ENCODE data around the gene APOLD1. TPM values are rescaled to one million over a fixed set of nuclear protein-coding genes. Genes with fewer than 3 reads are reported as not detected.

The APOLD1 gene
- total RNA-seq, 2 donors from 2014 or later = 10.1 to 23.4 TPM

DNA sequence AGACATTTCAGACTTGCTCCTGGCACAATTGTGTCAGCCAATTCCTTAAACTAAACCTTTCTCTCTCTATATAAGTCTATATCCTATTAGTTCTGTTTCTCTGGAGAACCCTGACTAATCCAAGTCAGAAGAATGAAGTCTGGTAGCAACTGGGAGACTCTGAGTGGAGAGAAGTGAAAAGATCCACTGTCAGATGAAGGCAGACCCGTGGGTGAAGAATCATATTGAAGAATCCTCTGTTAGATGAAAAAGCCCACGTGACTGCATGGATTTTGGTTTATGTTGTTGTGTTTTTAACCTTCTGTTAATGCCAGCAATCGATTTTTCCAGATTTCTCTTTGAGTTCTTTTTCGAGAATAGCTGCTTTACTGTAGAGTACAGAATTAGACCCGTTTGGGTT, 29.5 kb upstream of the APOLD1 start:
- Histone ChIP-seq H3K27me3 (no peaks in the 10 kb centered on the region), H3K27ac (no peak overlapping the region), H3K9me3 (no peaks in the 10 kb centered on the region), H3K36me3 (replicated peaks in 1 of 2; ENCODE audit: insufficient read depth in 1 of 2, low read depth in 2 of 2) (no peaks in the 10 kb centered on the region), H3K4me1 (no peaks in the 10 kb centered on the region), H3K4me3 (no peak overlapping the region)
- TF ChIP-seq, protein P1, sequence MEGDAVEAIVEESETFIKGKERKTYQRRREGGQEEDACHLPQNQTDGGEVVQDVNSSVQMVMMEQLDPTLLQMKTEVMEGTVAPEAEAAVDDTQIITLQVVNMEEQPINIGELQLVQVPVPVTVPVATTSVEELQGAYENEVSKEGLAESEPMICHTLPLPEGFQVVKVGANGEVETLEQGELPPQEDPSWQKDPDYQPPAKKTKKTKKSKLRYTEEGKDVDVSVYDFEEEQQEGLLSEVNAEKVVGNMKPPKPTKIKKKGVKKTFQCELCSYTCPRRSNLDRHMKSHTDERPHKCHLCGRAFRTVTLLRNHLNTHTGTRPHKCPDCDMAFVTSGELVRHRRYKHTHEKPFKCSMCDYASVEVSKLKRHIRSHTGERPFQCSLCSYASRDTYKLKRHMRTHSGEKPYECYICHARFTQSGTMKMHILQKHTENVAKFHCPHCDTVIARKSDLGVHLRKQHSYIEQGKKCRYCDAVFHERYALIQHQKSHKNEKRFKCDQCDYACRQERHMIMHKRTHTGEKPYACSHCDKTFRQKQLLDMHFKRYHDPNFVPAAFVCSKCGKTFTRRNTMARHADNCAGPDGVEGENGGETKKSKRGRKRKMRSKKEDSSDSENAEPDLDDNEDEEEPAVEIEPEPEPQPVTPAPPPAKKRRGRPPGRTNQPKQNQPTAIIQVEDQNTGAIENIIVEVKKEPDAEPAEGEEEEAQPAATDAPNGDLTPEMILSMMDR (IDR thresholded peaks at IDR 0.05) = no peak
- no peak for TF ChIP-seq POLR2A (IDR thresholded peaks at IDR 0.05)
- 20 to 39% methylated on average over 5 of the region's 5 CpGs for WGBS, 2 donors
- DNase-seq = no peak
- ATAC-seq = no peak
- intact Hi-C loops (cut with DNase I) = no loop called here

DNA sequence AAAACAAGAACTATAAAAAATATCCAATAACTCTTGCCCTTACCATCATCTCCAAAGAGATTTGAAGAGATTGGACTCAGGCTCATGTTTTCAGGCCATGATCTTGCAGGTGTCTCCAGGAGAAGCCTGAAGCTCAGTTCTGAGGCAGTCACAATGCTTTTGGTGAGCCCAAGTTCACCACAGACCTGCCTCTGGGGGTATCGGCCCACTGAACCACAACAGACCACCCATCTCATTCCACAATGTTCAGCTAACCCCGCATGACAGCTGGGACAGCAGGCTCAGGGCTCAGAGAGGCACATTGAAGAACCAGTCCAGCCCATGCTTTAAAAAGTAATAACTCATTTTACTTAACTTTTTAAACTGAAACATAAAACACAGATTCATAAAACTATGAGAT, 28.3 kb upstream of the APOLD1 start:
- WGBS, 2 donors = 90 to 98% methylated on average over 2 of the region's 2 CpGs
- H3K36me3 ChIP-seq (replicated peaks in 1 of 2; ENCODE audit: insufficient read depth in 1 of 2, low read depth in 2 of 2) = no peaks in the 10 kb centered on the region

GRCh38 chr12:12759234-12759915, 26.1 kb upstream of the APOLD1 start:
- no peaks in the 10 kb centered on the region for H3K36me3 ChIP-seq (replicated peaks in 1 of 2; ENCODE audit: insufficient read depth in 1 of 2, low read depth in 2 of 2)
- 94 to 96% methylated on average over 7 of the region's 7 CpGs for WGBS, 2 donors
- no peak overlapping the region for H3K27ac ChIP-seq
- ATAC-seq = no peak
- no peak for DNase-seq
- intact Hi-C loops (cut with DNase I) = no loop called here
- H3K9me3 ChIP-seq = no peaks in the 10 kb centered on the region
- H3K27me3 ChIP-seq = no peaks in the 10 kb centered on the region
- no peak overlapping the region for H3K4me3 ChIP-seq
- no peaks in the 10 kb centered on the region for H3K4me1 ChIP-seq
- TF ChIP-seq, protein P1 (IDR thresholded peaks at IDR 0.05) = no peak
- TF ChIP-seq POLR2A (IDR thresholded peaks at IDR 0.05) = no peak

More for the DNA sequence above, 28.3 kb upstream of the APOLD1 start:
- H3K4me1 ChIP-seq = no peaks in the 10 kb centered on the region
- TF ChIP-seq, protein P1 (IDR thresholded peaks at IDR 0.05) = no peak
- no peak for TF ChIP-seq POLR2A (IDR thresholded peaks at IDR 0.05)
- intact Hi-C loops (cut with DNase I) = no loop called here
- H3K4me3 ChIP-seq = no peak overlapping the region
- H3K9me3 ChIP-seq = no peaks in the 10 kb centered on the region
- no peaks in the 10 kb centered on the region for H3K27me3 ChIP-seq
- ATAC-seq (no peak), DNase-seq (no peak)
- no peak overlapping the region for H3K27ac ChIP-seq

DNA sequence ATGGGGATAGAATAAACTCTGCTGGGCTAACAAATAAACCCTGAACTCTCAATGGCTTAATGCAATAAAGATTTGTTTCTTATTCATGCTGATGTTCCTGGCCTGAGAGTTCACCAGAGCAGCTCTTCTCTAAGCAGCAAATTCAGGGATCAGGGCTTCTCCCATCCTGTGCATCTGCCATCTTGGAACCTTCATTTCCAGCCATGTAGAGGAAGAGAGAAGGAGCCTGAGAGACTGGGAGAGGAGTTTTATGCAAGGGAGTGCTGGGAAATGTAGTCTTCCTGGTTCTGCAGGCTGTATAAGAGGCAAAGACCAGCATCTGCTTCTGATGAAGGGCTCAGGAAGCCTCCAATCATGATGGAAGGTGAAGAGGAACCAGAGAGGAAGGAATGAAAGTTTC, 20.6 kb upstream of the APOLD1 start:
- no peaks in the 10 kb centered on the region for H3K9me3 ChIP-seq
- no peaks in the 10 kb centered on the region for H3K4me1 ChIP-seq
- DNase-seq (no peak), ATAC-seq (no peak)
- TF ChIP-seq POLR2A (IDR thresholded peaks at IDR 0.05) = no peak
- TF ChIP-seq, protein P1 (IDR thresholded peaks at IDR 0.05) = no peak
- H3K27ac ChIP-seq = no peak overlapping the region
- intact Hi-C loops (cut with DNase I) = no loop called here
- H3K36me3 ChIP-seq (replicated peaks in 1 of 2; ENCODE audit: insufficient read depth in 1 of 2, low read depth in 2 of 2) = no peaks in the 10 kb centered on the region
- no peaks in the 10 kb centered on the region for H3K27me3 ChIP-seq
- H3K4me3 ChIP-seq = no peak overlapping the region

GRCh38 chr12:12770262-12770661, 15.2 kb upstream of the APOLD1 start:
- Histone ChIP-seq H3K9me3 (no peaks in the 10 kb centered on the region), H3K4me3 (no peak overlapping the region), H3K36me3 (replicated peaks in 1 of 2; ENCODE audit: insufficient read depth in 1 of 2, low read depth in 2 of 2) (no peaks in the 10 kb centered on the region), H3K27ac (no peak overlapping the region), H3K27me3 (no peaks in the 10 kb centered on the region), H3K4me1 (no peaks in the 10 kb centered on the region)
- no peak for ATAC-seq
- TF ChIP-seq POLR2A (IDR thresholded peaks at IDR 0.05) = no peak
- TF ChIP-seq, protein P1 (IDR thresholded peaks at IDR 0.05) = no peak
- DNase-seq = no peak
- 96 to 97% methylated on average over 6 of the region's 6 CpGs for WGBS, 2 donors
- intact Hi-C loops (cut with DNase I) = no loop called here
